ENCODE data around the gene ESRP2.
A peak's percentile ranks its signal among the peaks of the same experiment; 100 is the strongest.

Gene ESRP2

DNA sequence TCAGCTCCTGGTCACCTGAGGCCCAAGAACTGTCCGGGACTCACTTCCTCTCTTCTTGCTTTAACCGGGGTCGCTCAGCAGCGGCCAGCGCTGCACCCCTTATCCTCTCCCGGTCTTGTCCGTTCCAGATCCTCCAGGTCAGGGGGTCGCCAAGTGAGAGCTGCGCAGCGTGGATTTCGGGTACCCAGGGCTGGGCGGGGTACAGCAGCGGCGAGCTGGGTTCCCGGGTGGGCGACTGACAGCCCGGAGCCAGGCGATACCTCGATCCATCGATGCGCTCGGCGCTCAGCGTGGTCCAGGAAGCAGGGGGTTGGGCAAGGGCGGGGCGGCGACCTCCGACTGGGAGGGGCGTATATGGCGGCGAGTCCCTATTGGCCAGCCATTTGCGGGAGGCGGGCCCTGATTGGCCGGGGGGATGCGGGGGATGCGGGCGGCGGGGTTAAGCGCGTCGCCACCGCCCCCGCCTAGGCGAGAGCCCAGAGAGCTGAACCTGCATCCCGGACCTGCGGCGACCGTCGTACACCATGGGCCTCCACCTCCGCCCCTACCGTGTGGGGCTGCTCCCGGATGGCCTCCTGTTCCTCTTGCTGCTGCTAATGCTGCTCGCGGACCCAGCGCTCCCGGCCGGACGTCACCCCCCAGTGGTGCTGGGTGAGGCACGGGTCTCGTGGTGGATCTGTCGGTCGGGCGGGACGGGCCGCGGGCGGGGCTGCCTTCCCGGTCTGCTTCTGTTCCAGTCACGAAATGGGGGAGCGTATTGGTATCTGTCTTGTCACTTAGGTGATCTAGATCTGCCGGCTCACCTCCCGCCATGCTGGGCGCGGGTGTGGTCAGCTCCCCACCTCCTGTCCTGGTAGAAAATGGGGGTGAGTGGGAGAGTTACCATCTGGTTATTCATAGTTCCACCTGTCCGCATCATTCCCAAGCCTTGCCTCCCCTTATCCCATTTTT is 9.3 kb upstream of the ESRP2 start, which contains the start of gene PLA2G15 (continued):
- TF ChIP-seq, protein P1, sequence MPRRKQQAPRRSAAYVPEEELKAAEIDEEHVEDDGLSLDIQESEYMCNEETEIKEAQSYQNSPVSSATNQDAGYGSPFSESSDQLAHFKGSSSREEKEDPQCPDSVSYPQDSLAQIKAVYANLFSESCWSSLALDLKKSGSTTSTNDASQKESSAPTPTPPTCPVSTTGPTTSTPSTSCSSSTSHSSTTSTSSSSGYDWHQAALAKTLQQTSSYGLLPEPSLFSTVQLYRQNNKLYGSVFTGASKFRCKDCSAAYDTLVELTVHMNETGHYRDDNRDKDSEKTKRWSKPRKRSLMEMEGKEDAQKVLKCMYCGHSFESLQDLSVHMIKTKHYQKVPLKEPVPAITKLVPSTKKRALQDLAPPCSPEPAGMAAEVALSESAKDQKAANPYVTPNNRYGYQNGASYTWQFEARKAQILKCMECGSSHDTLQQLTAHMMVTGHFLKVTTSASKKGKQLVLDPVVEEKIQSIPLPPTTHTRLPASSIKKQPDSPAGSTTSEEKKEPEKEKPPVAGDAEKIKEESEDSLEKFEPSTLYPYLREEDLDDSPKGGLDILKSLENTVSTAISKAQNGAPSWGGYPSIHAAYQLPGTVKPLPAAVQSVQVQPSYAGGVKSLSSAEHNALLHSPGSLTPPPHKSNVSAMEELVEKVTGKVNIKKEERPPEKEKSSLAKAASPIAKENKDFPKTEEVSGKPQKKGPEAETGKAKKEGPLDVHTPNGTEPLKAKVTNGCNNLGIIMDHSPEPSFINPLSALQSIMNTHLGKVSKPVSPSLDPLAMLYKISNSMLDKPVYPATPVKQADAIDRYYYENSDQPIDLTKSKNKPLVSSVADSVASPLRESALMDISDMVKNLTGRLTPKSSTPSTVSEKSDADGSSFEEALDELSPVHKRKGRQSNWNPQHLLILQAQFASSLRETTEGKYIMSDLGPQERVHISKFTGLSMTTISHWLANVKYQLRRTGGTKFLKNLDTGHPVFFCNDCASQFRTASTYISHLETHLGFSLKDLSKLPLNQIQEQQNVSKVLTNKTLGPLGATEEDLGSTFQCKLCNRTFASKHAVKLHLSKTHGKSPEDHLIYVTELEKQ (tag by site-specific recombination; IDR thresholded peaks at IDR 0.05; ENCODE audit: borderline replicate concordance): peak; percentile 28; the same call in 1 of the 2 replicates
- no peak for TF ChIP-seq ZNF747 (tag by site-specific recombination; IDR thresholded peaks at IDR 0.05)
- TF ChIP-seq ZNF155 (tag by site-specific recombination; IDR thresholded peaks at IDR 0.05): no peak
- no peak for TF ChIP-seq ZBTB21 (tag by site-specific recombination; IDR thresholded peaks at IDR 0.05)
- no peak for TF ChIP-seq BCL11A (tag by site-specific recombination; IDR thresholded peaks at IDR 0.05; ENCODE audit: low read depth)
- TF ChIP-seq ZSCAN23 (tag by site-specific recombination; IDR thresholded peaks at IDR 0.05): no peak
- peak; percentile 82 for TF ChIP-seq SP7 (tag by site-specific recombination; IDR thresholded peaks at IDR 0.05)
- TF ChIP-seq, protein P2, sequence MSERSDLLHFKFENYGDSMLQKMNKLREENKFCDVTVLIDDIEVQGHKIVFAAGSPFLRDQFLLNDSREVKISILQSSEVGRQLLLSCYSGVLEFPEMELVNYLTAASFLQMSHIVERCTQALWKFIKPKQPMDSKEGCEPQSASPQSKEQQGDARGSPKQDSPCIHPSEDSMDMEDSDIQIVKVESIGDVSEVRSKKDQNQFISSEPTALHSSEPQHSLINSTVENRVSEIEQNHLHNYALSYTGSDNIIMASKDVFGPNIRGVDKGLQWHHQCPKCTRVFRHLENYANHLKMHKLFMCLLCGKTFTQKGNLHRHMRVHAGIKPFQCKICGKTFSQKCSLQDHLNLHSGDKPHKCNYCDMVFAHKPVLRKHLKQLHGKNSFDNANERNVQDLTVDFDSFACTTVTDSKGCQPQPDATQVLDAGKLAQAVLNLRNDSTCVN (tag by site-specific recombination; optimal IDR thresholded peaks at IDR 0.05): peak; percentile 74
- TF ChIP-seq ZNF211 (tag by site-specific recombination; IDR thresholded peaks at IDR 0.05; ENCODE audit: low read depth): no peak
- TF ChIP-seq, protein P3, sequence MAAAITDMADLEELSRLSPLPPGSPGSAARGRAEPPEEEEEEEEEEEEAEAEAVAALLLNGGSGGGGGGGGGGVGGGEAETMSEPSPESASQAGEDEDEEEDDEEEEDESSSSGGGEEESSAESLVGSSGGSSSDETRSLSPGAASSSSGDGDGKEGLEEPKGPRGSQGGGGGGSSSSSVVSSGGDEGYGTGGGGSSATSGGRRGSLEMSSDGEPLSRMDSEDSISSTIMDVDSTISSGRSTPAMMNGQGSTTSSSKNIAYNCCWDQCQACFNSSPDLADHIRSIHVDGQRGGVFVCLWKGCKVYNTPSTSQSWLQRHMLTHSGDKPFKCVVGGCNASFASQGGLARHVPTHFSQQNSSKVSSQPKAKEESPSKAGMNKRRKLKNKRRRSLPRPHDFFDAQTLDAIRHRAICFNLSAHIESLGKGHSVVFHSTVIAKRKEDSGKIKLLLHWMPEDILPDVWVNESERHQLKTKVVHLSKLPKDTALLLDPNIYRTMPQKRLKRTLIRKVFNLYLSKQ (tag by site-specific recombination; IDR thresholded peaks at IDR 0.05; ENCODE audit: borderline replicate concordance): no peak
- TF ChIP-seq YY2 (tag by site-specific recombination; IDR thresholded peaks at IDR 0.05): no peak
- TF ChIP-seq, protein P4, sequence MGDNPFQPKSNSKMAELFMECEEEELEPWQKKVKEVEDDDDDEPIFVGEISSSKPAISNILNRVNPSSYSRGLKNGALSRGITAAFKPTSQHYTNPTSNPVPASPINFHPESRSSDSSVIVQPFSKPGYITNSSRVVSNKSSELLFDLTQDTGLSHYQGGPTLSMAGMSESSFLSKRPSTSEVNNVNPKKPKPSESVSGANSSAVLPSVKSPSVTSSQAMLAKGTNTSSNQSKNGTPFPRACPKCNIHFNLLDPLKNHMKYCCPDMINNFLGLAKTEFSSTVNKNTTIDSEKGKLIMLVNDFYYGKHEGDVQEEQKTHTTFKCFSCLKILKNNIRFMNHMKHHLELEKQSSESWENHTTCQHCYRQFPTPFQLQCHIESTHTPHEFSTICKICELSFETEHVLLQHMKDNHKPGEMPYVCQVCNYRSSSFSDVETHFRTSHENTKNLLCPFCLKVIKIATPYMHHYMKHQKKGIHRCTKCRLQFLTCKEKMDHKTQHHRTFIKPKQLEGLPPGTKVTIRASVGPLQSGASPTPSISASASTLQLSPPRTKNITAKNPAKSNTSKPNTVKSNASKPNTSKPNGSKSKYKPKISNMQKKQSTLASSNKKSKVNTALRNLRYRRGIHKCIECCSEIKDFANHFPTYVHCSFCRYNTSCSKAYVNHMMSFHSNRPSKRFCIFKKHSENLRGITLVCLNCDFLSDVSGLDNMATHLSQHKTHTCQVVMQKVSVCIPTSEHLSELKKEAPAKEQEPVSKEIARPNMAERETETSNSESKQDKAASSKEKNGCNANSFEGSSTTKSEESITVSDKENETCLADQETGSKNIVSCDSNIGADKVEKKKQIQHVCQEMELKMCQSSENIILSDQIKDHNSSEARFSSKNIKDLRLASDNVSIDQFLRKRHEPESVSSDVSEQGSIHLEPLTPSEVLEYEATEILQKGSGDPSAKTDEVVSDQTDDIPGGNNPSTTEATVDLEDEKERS (tag by site-specific recombination; IDR thresholded peaks at IDR 0.05): no peak
- TF ChIP-seq, protein P5, sequence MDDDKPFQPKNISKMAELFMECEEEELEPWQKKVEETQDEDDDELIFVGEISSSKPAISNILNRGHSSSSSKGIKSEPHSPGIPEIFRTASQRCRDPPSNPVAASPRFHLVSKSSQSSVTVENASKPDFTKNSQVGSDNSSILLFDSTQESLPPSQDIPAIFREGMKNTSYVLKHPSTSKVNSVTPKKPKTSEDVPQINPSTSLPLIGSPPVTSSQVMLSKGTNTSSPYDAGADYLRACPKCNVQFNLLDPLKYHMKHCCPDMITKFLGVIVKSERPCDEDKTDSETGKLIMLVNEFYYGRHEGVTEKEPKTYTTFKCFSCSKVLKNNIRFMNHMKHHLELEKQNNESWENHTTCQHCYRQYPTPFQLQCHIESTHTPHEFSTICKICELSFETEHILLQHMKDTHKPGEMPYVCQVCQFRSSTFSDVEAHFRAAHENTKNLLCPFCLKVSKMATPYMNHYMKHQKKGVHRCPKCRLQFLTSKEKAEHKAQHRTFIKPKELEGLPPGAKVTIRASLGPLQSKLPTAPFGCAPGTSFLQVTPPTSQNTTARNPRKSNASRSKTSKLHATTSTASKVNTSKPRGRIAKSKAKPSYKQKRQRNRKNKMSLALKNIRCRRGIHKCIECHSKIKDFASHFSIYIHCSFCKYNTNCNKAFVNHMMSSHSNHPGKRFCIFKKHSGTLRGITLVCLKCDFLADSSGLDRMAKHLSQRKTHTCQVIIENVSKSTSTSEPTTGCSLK (tag by site-specific recombination; IDR thresholded peaks at IDR 0.05): no peak
- TF ChIP-seq GLIS2 (tag by site-specific recombination; IDR thresholded peaks at IDR 0.05): peak; percentile 91
- no peak for TF ChIP-seq ZNF292 (tag by site-specific recombination; IDR thresholded peaks at IDR 0.05; ENCODE audit: borderline replicate concordance, low read depth)
- TF ChIP-seq, protein P6, sequence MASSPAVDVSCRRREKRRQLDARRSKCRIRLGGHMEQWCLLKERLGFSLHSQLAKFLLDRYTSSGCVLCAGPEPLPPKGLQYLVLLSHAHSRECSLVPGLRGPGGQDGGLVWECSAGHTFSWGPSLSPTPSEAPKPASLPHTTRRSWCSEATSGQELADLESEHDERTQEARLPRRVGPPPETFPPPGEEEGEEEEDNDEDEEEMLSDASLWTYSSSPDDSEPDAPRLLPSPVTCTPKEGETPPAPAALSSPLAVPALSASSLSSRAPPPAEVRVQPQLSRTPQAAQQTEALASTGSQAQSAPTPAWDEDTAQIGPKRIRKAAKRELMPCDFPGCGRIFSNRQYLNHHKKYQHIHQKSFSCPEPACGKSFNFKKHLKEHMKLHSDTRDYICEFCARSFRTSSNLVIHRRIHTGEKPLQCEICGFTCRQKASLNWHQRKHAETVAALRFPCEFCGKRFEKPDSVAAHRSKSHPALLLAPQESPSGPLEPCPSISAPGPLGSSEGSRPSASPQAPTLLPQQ (tag by site-specific recombination; IDR thresholded peaks at IDR 0.05): peak; percentile 71

Measured in HEK293 (cell line).